ENCODE data around the gene FAM110D. TPM values are rescaled to one million over a fixed set of nuclear protein-coding genes. Genes with fewer than 3 reads are reported as not detected.

FAM110D gene
- total RNA-seq, 1 experiment from 2014 or later: 0.46 TPM

DNA sequence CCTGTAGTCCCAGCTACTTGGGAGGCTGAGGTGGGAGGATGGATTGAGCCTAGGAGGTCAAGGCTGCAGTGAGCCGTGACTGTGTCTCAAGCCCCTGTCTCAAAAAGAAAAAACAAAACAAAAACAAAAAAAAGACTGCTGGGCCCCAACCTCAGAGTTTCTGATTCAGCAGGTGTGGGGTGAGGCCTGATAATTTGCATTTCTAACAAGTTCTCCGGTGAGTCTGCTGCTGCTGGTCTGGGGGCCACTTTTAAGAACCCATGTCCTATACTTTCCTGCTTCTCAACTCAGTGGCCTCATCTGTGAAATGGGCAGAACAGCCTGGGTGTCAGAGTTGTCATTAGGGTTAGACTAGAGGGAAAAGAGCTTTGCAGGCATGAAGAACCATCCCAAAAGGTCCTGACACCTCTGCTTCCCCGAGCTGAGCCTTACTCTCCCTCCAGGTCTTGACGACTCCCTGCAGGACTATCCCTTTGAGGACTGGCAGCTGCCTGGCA lies 21.2 kb downstream of the FAM110D start:
- WGBS (ENCODE audit: extremely low coverage, insufficient read length, low lambda C conversion rate): no CpG with 5 or more reads among the region's 4 CpGs
- Histone ChIP-seq H3K23me2 (ENCODE audit: insufficient read length, low read depth, low read length, poor library complexity, severe bottlenecking) (no peaks in the 10 kb centered on the region), H3K79me1 (ENCODE audit: insufficient read depth, low read depth, low read length, poor library complexity, severe bottlenecking) (no peaks in the 10 kb centered on the region), H2AFZ (ENCODE audit: low read length) (no peak overlapping the region), H2BK5ac (ENCODE audit: insufficient read length, low read length) (no peak overlapping the region), H3K27ac (ENCODE audit: insufficient read length, low read depth, low read length) (no peak overlapping the region), H3K9me3 (ENCODE audit: control insufficient read depth, low read depth, low read length) (no peaks in the 10 kb centered on the region), H3K79me2 (ENCODE audit: insufficient read depth, low read length) (no peaks in the 10 kb centered on the region), H4K8ac (replicated peaks; ENCODE audit: insufficient read length, low read depth, low read length) (no peak overlapping the region), H4K91ac (ENCODE audit: insufficient read length, low read depth, low read length) (no peak overlapping the region), H3T11ph (ENCODE audit: low read length) (no peak overlapping the region), H3K4ac (ENCODE audit: low read depth, low read length) (no peak overlapping the region), H2AK5ac (ENCODE audit: insufficient read length, low read length) (no peak overlapping the region), H2BK15ac (ENCODE audit: low read depth, low read length) (no peak overlapping the region), H2BK120ac (ENCODE audit: low read depth, low read length, poor library complexity, severe bottlenecking) (no peak overlapping the region), H2BK12ac (ENCODE audit: insufficient read length, low read depth, low read length) (no peak overlapping the region), H3K18ac (ENCODE audit: insufficient read length, low read depth, low read length) (no peak overlapping the region), H4K20me1 (ENCODE audit: control insufficient read depth, insufficient read depth, insufficient read length) (no peaks in the 10 kb centered on the region), H2BK20ac (ENCODE audit: low read depth, low read length, poor library complexity, severe bottlenecking) (no peak overlapping the region), H3K4me2 (ENCODE audit: insufficient read depth, insufficient read length, low read length) (no peak overlapping the region), H3K9ac (ENCODE audit: extremely low read depth, insufficient read length, low read length) (no peak overlapping the region), H3K4me1 (ENCODE audit: insufficient read depth, low read length) (no peaks in the 10 kb centered on the region), H3K23ac (ENCODE audit: insufficient read length, low read depth, low read length) (no peak overlapping the region), H3K14ac (ENCODE audit: insufficient read depth, low read length) (no peak overlapping the region), H4K5ac (ENCODE audit: insufficient read length, low read depth, low read length) (no peak overlapping the region), H3K56ac (ENCODE audit: insufficient read length, low read depth, low read length) (no peak overlapping the region), H3K27me3 (ENCODE audit: insufficient read depth, low read length) (no peaks in the 10 kb centered on the region)
- Mint-ChIP-seq H3K9me3 (no peaks in the 10 kb centered on the region), H3K36me3 (ENCODE audit: insufficient read depth in 1 of 3, low read depth in 3 of 3) (peaks cover 0 to 19% (median 15%) of the 10 kb centered on the region in 3 experiments; a peak in 4 of 7 replicates), H3K27ac (no peak overlapping the region), H3K27me3 (ENCODE audit: low read depth) (no peaks in the 10 kb centered on the region), H3K4me1 (peaks cover 3 to 11% of the 10 kb centered on the region in 2 experiments; a peak in 3 of 4 replicates), H3K4me3 (no peak overlapping the region; a peak in 1 of 5 replicates)
- no peak for DNase-seq
- TF ChIP-seq, protein P1, sequence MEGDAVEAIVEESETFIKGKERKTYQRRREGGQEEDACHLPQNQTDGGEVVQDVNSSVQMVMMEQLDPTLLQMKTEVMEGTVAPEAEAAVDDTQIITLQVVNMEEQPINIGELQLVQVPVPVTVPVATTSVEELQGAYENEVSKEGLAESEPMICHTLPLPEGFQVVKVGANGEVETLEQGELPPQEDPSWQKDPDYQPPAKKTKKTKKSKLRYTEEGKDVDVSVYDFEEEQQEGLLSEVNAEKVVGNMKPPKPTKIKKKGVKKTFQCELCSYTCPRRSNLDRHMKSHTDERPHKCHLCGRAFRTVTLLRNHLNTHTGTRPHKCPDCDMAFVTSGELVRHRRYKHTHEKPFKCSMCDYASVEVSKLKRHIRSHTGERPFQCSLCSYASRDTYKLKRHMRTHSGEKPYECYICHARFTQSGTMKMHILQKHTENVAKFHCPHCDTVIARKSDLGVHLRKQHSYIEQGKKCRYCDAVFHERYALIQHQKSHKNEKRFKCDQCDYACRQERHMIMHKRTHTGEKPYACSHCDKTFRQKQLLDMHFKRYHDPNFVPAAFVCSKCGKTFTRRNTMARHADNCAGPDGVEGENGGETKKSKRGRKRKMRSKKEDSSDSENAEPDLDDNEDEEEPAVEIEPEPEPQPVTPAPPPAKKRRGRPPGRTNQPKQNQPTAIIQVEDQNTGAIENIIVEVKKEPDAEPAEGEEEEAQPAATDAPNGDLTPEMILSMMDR (conservative IDR thresholded peaks at IDR 0.05): no peak

Data from H9 (cell line).